K562 (cell line): ENCODE data around the gene NLGN4X. TPM values are rescaled to one million over a fixed set of nuclear protein-coding genes. Genes with fewer than 3 reads are reported as not detected.

Experiments used
- CHCHD3 ChIP-seq: fragments of 250-450 bp; sonication (Bioruptor Pico); IDR thresholded peaks from 2 replicates; pipeline ENCODE4 v2.1.2; 2022; ENCODE audit warnings: mild to moderate bottlenecking
- CTCFL ChIP-seq: IDR thresholded peaks from 2 replicates; pipeline ENCODE4 v1.6.1; 2011; ENCODE audit warnings: borderline replicate concordance, low read depth, mild to moderate bottlenecking, moderate library complexity, low read length; ENCODE audit not compliant: insufficient read depth, poor library complexity, severe bottlenecking
- E2F1 ChIP-seq: sonication (generic); formaldehyde crosslinking; IDR thresholded peaks from 2 replicates; pipeline ENCODE4 v1.8.1; 2023; ENCODE audit warnings: mild to moderate bottlenecking, missing genetic modification reagents, moderate library complexity
- E2F8 ChIP-seq: fragments of 450-650 bp; IDR thresholded peaks from 2 replicates; pipeline ENCODE4 v1.7.1; 2018; ENCODE audit warnings: mild to moderate bottlenecking, low read depth; ENCODE audit not compliant: partially characterized antibody
- ETS2 ChIP-seq: IDR thresholded peaks from 2 replicates; pipeline ENCODE4 v1.6.1; 2016; ENCODE audit warnings: borderline replicate concordance, missing genetic modification characterization, mild to moderate bottlenecking, moderate library complexity, missing compliant biosample characterization; ENCODE audit not compliant: poor library complexity, severe bottlenecking
- MITF ChIP-seq: IDR thresholded peaks from 2 replicates; pipeline ENCODE4 v1.6.1; 2014; ENCODE audit warnings: antibody characterized with exemption
- NFYB ChIP-seq: IDR thresholded peaks from 2 replicates; pipeline ENCODE4 v1.6.1; 2011; ENCODE audit warnings: mild to moderate bottlenecking, moderate library complexity; ENCODE audit not compliant: insufficient read length; ENCODE audit errors: extremely low read depth
- RBM22 ChIP-seq: fragments of 200-400 bp; formaldehyde crosslinking; IDR thresholded peaks from 2 replicates; pipeline ENCODE4 v1.6.1; 2018; ENCODE audit warnings: low read length, low read depth; ENCODE audit not compliant: poor library complexity, severe bottlenecking
- ZSCAN32 ChIP-seq: fragments of 450-650 bp; formaldehyde crosslinking; IDR thresholded peaks from 2 replicates; pipeline ENCODE4 v1.4.0; 2020; ENCODE audit warnings: mild to moderate bottlenecking, moderate library complexity
- polyA plus RNA-seq, 8 experiments: library from polyadenylated mRNA; depleted of rRNA in 4 of 8; stranded (reverse) in 5 of 8; unstranded in 3 of 8; fragments of >200 nt; fragmentation: Nextera tagmentation in 2 of 8; fragmentation: Illumina TruSeq in 1 of 8; extraction: Ambion mirVana in 2 of 8; extraction: Trizol in 1 of 8; gene quantifications; 2 replicates each; pipeline versions ENCODE4 v1.2.1 to v1.2.3, GENCODE V29; 2011 to 2014; ENCODE audit warnings: inconsistent platforms in 1 of 8, missing spikeins in 1 of 8
- total RNA-seq, 7 experiments: library from RNA; depleted of rRNA in 6 of 7; stranded (reverse); fragments of >200 nt in 6 of 7; fragmentation: Illumina TruSeq in 2 of 7; extraction: Trizol in 2 of 7; gene quantifications; 2 replicates each; pipeline versions ENCODE4 v1.2.1 to v1.2.3, GENCODE V29; 2011 to 2021; ENCODE audit warnings: low replicate concordance in 1 of 7

Gene NLGN4X
- total and polyA plus RNA-seq, 9 of the 15 experiments (the other 6 are each of a cell fraction or from before 2014, with no cell fraction given): 0.07 TPM; not detected in 8

- TF ChIP-seq CTCFL (no peak), E2F1 (CRISPR knock-in tag) (no peak), CHCHD3 (no peak), E2F8 (no peak), ZSCAN32 (CRISPR knock-in tag) (no peak), ETS2 (tag) (no peak), RBM22 (no peak), NFYB (no peak), MITF (no peak)
These were observed 161.1 kb downstream of the NLGN4X start (continued) for GRCh38 chrX:6067600-6067999.
